H1 (cell line): Measurements from ENCODE around the gene TCF7L2. TPM values are rescaled to one million over a fixed set of nuclear protein-coding genes. Genes with fewer than 3 reads are reported as not detected.

Experiments
- CTCF ChIA-PET: fragments of 300-600 bp; sonication (Branson Sonifier 250); formaldehyde crosslinking; loops from one replicate; lab custom pipeline; 2021; ENCODE audit not compliant: partially characterized antibody; lab: Charles Lee
- POLR2A ChIA-PET: fragments of 300-600 bp; sonication (Branson Sonifier 250); formaldehyde crosslinking; loops from one replicate; lab custom pipeline; 2021; ENCODE audit warnings: inconsistent platforms; ENCODE audit not compliant: partially characterized antibody; lab: Charles Lee
- DNase-seq, 2 experiments: peaks; one replicate each; pipeline versions ENCODE4 v3.0.0 to v3.0.0-alpha.2; 2010 to 2022; ENCODE audit warnings: low spot score in 2 of 2, low read depth in 1 of 2, mixed read lengths in 1 of 2
- FAIRE-seq: peaks from 2 replicates; lab custom pipeline; 2011; peaks lifted over from hg19 to GRCh38; lab: Jason Lieb, UNC
- H2AFZ ChIP-seq: 2 replicates; pipeline ENCODE4 v1.8.1; 2012; ENCODE audit warnings: low read length, inconsistent platforms
- H2AK5ac ChIP-seq: 2 replicates; pipeline ENCODE4 v1.6.1; 2013; ENCODE audit warnings: low read depth, low read length
- H2BK120ac ChIP-seq: replicated peaks from 2 replicates; pipeline ENCODE3; 2013; ENCODE audit warnings: low read depth, low read length, inconsistent platforms
- H2BK12ac ChIP-seq: 2 replicates; pipeline ENCODE4 v1.6.1; 2013; ENCODE audit warnings: low read depth, low read length
- H2BK15ac ChIP-seq: 2 replicates; pipeline ENCODE4 v1.6.1; 2013; ENCODE audit warnings: low read length
- H2BK20ac ChIP-seq: 2 replicates; pipeline ENCODE4 v1.6.1; 2013; ENCODE audit warnings: low read length
- H2BK5ac ChIP-seq: 2 replicates; pipeline ENCODE4 v1.6.1; 2013; ENCODE audit warnings: low read depth, low read length
- H3K14ac ChIP-seq: 2 replicates; pipeline ENCODE4 v1.6.1; 2013; ENCODE audit warnings: inconsistent platforms; ENCODE audit not compliant: insufficient read length
- H3K18ac ChIP-seq: 2 replicates; pipeline ENCODE4 v1.6.1; 2013; ENCODE audit warnings: low read length; ENCODE audit errors: extremely low read depth
- H3K23ac ChIP-seq: 2 replicates; pipeline ENCODE4 v1.6.1; 2013; ENCODE audit warnings: inconsistent platforms; ENCODE audit not compliant: insufficient read length
- H3K23me2 ChIP-seq: 2 replicates; pipeline ENCODE4 v1.6.1; 2013; ENCODE audit warnings: low read depth, low read length
- H3K27ac ChIP-seq: 2 replicates; pipeline ENCODE4 v1.6.1; 2011; ENCODE audit warnings: low read depth, low read length, inconsistent platforms
- H3K27me3 ChIP-seq, 4 experiments: replicated peaks in 1 of 4; 1 replicate in 1 of 4; 2 replicates in 3 of 4; pipeline versions ENCODE4 v1.6.1 to v1.8.1; 2011 to 2013; ENCODE audit warnings: low read length in 3 of 4, mild to moderate bottlenecking in 3 of 4, inconsistent platforms in 2 of 4, mixed read lengths in 2 of 4, moderate library complexity in 1 of 4; ENCODE audit not compliant: control insufficient read depth in 3 of 4, insufficient read depth in 3 of 4; ENCODE audit errors: extremely low read depth in 1 of 4
- H3K36me3 ChIP-seq, 4 experiments: 2 replicates each; pipeline versions ENCODE4 v1.6.1 to v1.8.1; 2011 to 2013; ENCODE audit warnings: mild to moderate bottlenecking in 4 of 4, low read length in 3 of 4, moderate library complexity in 2 of 4, control low read depth in 1 of 4, inconsistent platforms in 1 of 4; ENCODE audit not compliant: insufficient read depth in 4 of 4, control insufficient read depth in 2 of 4
- H3K4ac ChIP-seq: replicated peaks from 2 replicates; pipeline ENCODE3; 2013; ENCODE audit warnings: low read length, low read depth, mixed read lengths, inconsistent platforms; ENCODE audit not compliant: insufficient read length
- H3K4me1 ChIP-seq, 4 experiments: replicated peaks in 1 of 4; 1 replicate in 1 of 4; 2 replicates in 3 of 4; pipeline versions ENCODE4 v1.6.1 to v1.8.1; 2011 to 2013; ENCODE audit warnings: low read length in 3 of 4, inconsistent platforms in 2 of 4, mixed read lengths in 1 of 4; ENCODE audit not compliant: insufficient read depth in 4 of 4, control insufficient read depth in 3 of 4
- H3K4me2 ChIP-seq, 2 experiments: 2 replicates each; pipeline versions ENCODE4 v1.6.1 to v1.8.1; 2011 to 2013; ENCODE audit warnings: low read depth in 2 of 2, low read length in 2 of 2, control low read depth in 1 of 2, inconsistent platforms in 1 of 2, mild to moderate bottlenecking in 1 of 2; ENCODE audit not compliant: insufficient read depth in 1 of 2
- H3K4me3 ChIP-seq, 4 experiments: fragments of 200-600, 300-600 bp in 1 of 4; sonication (generic), shearing (Covaris generic), sonication (Bioruptor Twin) in 1 of 4; 2 replicates each; pipeline versions ENCODE4 v1.5.1 to v1.8.1; 2011 to 2016; ENCODE audit warnings: low read length in 4 of 4, low read depth in 3 of 4, control low read depth in 2 of 4, inconsistent platforms in 2 of 4, mild to moderate bottlenecking in 2 of 4, mixed read lengths in 1 of 4, moderate library complexity in 1 of 4; ENCODE audit not compliant: insufficient read depth in 2 of 4; ENCODE audit errors: extremely low read depth in 1 of 4
- H3K56ac ChIP-seq: replicated peaks from 2 replicates; pipeline ENCODE3; 2013; ENCODE audit warnings: low read depth, mild to moderate bottlenecking, mixed read lengths, low read length, inconsistent platforms; ENCODE audit not compliant: insufficient read length
- H3K79me1 ChIP-seq: 2 replicates; pipeline ENCODE4 v1.6.1; 2013; ENCODE audit warnings: low read depth, low read length, control low read depth
- H3K79me2 ChIP-seq, 2 experiments: 2 replicates each; pipeline versions ENCODE4 v1.6.1 to v1.8.1; 2012 to 2013; ENCODE audit warnings: low read length in 2 of 2, mild to moderate bottlenecking in 2 of 2, inconsistent platforms in 1 of 2; ENCODE audit not compliant: insufficient read depth in 2 of 2, control insufficient read depth in 1 of 2
- H3K9ac ChIP-seq, 4 experiments: replicated peaks in 1 of 4; 1 replicate in 1 of 4; 2 replicates in 3 of 4; pipeline versions ENCODE4 v1.6.1 to v1.8.1; 2011 to 2013; ENCODE audit warnings: low read depth in 3 of 4, low read length in 3 of 4, control low read depth in 2 of 4, mild to moderate bottlenecking in 2 of 4, moderate library complexity in 2 of 4, inconsistent platforms in 1 of 4; ENCODE audit errors: extremely low read depth in 1 of 4
- H3K9me3 ChIP-seq, 2 experiments: 2 replicates each; pipeline versions ENCODE4 v1.6.1 to v1.8.1; 2012 to 2013; ENCODE audit warnings: mild to moderate bottlenecking in 2 of 2, moderate library complexity in 2 of 2, control low read depth in 1 of 2, inconsistent platforms in 1 of 2, low read depth in 1 of 2, low read length in 1 of 2, mixed read lengths in 1 of 2; ENCODE audit not compliant: insufficient read depth in 2 of 2
- H4K20me1 ChIP-seq, 2 experiments: replicated peaks in 1 of 2; 2 replicates each; pipeline versions ENCODE3 to v1.8.1; 2011 to 2013; ENCODE audit warnings: inconsistent platforms in 2 of 2, low read length in 2 of 2, mild to moderate bottlenecking in 1 of 2; ENCODE audit not compliant: insufficient read depth in 2 of 2, control insufficient read depth in 1 of 2
- H4K5ac ChIP-seq: 2 replicates; pipeline ENCODE4 v1.6.1; 2013; ENCODE audit warnings: low read length, low read depth, mixed read lengths, inconsistent platforms; ENCODE audit not compliant: insufficient read length
- H4K8ac ChIP-seq: 2 replicates; pipeline ENCODE4 v1.8.0; 2013; ENCODE audit warnings: mild to moderate bottlenecking, moderate library complexity, low read length, inconsistent platforms; ENCODE audit not compliant: insufficient read depth; ENCODE audit errors: extremely low read depth
- H4K91ac ChIP-seq: replicated peaks from 2 replicates; pipeline ENCODE3; 2013; ENCODE audit warnings: low read length, mixed read lengths, inconsistent platforms; ENCODE audit not compliant: insufficient read length
- ZNF274 ChIP-seq: IDR thresholded peaks from 2 replicates; pipeline ENCODE4 v1.7.0; 2012; ENCODE audit warnings: low read length, borderline replicate concordance; ENCODE audit errors: extremely low read depth
- WGBS, 2 experiments: shearing (Covaris generic) in 1 of 2; methylation state at CpG; one replicate each; pipeline versions ENCODE4 v1.1.6 to v1.1.7; 2013 to 2015; ENCODE audit warnings: low lambda C conversion rate in 2 of 2, mixed read lengths in 2 of 2, inconsistent platforms in 1 of 2, low coverage in 1 of 2, missing lambda C conversion rate in 1 of 2; ENCODE audit not compliant: insufficient replicate concordance in 2 of 2, insufficient coverage in 1 of 2, insufficient read length in 1 of 2; ENCODE audit errors: extremely low coverage in 1 of 2, missing lambda C conversion rate in 1 of 2; 5-methylcytosine and 5-hydroxymethylcytosine counted together
- polyA plus RNA-seq, 7 experiments: library from polyadenylated mRNA; depleted of rRNA in 3 of 7; stranded (reverse) in 5 of 7; unstranded in 2 of 7; fragments of >200 nt in 5 of 7; fragments of 200-250 nt in 2 of 7; gene quantifications; 1 replicate in 5 of 7; 2 replicates in 1 of 7; 4 replicates in 1 of 7; pipeline versions ENCODE4 v1.2.1 to v1.2.3, GENCODE V29; 2011 to 2013; ENCODE audit warnings: missing spikeins in 2 of 7, mixed read lengths in 2 of 7
- total RNA-seq: library from RNA; stranded (reverse); fragmentation: NEBNext Ultra II Directional; extraction: Animal tissue kit (Norgen Biotek cat#: 25700); gene quantifications from 2 replicates; pipeline ENCODE4 v1.2.1, GENCODE V29; 2021

The TCF7L2 gene
- total and polyA plus RNA-seq, 2 of the 8 experiments (the other 6 are each of a cell fraction or from before 2014, with no cell fraction given): 33.9 to 67.3 TPM

DNA sequence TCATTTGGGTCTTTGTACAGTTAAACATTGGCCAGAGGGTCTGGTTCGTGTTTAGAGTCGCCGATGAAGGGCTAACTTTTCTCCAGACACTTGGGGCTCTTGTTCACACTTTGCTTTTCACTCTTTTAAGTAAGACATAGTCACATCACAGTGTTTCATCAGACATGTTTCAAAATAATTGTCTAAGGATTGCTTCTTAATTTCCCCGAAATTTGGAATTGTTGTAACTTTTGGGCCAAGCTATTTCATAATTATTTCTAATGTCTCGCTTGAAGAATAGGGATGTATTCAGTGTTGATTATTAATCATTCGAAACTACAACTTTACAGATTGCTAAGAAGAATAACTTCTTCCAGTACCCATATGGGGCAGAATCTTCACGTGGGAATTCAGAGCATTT, 92.8 kb downstream of the TCF7L2 start:
- WGBS, 2 experiments: 88% methylated on average over 7 of the region's 7 CpGs; no CpG with 5 or more reads in 1 of the 2 experiments
- H2BK5ac ChIP-seq: no peak overlapping the region
- no peak overlapping the region for H2AFZ ChIP-seq
- H3K79me2 ChIP-seq: peaks cover 11 to 99% of the 10 kb centered on the region in 2 experiments
- peaks cover 4 to 18% (median 15%) of the 10 kb centered on the region in 4 experiments for H3K4me1 ChIP-seq
- no peak overlapping the region for H2BK120ac ChIP-seq
- no peak overlapping the region for H3K23ac ChIP-seq
- H3K4ac ChIP-seq: no peak overlapping the region
- H3K79me1 ChIP-seq: peaks cover 27% of the 10 kb centered on the region
- H2BK12ac ChIP-seq: no peak overlapping the region
- no peak overlapping the region for H2AK5ac ChIP-seq
- peaks cover 20 to 21% of the 10 kb centered on the region in 2 experiments for H4K20me1 ChIP-seq
- H3K27me3 ChIP-seq: no peaks in the 10 kb centered on the region
- H3K23me2 ChIP-seq: no peaks in the 10 kb centered on the region
- H2BK20ac ChIP-seq: no peak overlapping the region
- ChIA-PET CTCF (interaction anchor here (1.6 kb wide), 1 partner anchor 10 kb away, joined by 3 read pairs; no protein-coding TSS in a partner anchor), POLR2A (interaction anchor here (0.9 to 1.2 kb wide), 2 partner anchors 9 to 51 kb away, joined by 3 read pairs; no protein-coding TSS in a partner anchor)
- no peak overlapping the region for H4K8ac ChIP-seq
- H3K14ac ChIP-seq: no peak overlapping the region
- no peak for FAIRE-seq
- no peak overlapping the region for H4K91ac ChIP-seq
- no peak overlapping the region for H3K18ac ChIP-seq
- H3K4me2 ChIP-seq: no peak overlapping the region
- no peak overlapping the region for H3K27ac ChIP-seq
- H4K5ac ChIP-seq: no peak overlapping the region
- no peak overlapping the region; a peak in 1 of 7 replicates for H3K9ac ChIP-seq
- no peak for DNase-seq
- H2BK15ac ChIP-seq: no peak overlapping the region
- no peaks in the 10 kb centered on the region for H3K9me3 ChIP-seq
- H3K36me3 ChIP-seq: peaks cover 0 to 36% (median 10%) of the 10 kb centered on the region in 4 experiments; a peak in 6 of 8 replicates
- no peak overlapping the region for H3K4me3 ChIP-seq
- no peak for TF ChIP-seq ZNF274
- no peak overlapping the region for H3K56ac ChIP-seq
